ENCODE measurements around the gene MATR3. TPM values are rescaled to one million over a fixed set of nuclear protein-coding genes. Genes with fewer than 3 reads are reported as not detected.

Gene MATR3
- total and polyA plus RNA-seq, 4 donors: 38.4 to 111 (median 69.7) TPM

- no peak overlapping the region for H3K27ac ChIP-seq (ENCODE audit: low read depth in 1 of 2, low read length in 2 of 2)
- 80% methylated on average over 11 of the region's 11 CpGs for WGBS
- H3K4me3 ChIP-seq (ENCODE audit: low read depth in 1 of 3, low read length in 3 of 3): no peak overlapping the region
- H3K9ac ChIP-seq (ENCODE audit: low read depth in 1 of 2, low read length in 2 of 2): no peak overlapping the region
- no peaks in the 10 kb centered on the region for H3K27me3 ChIP-seq (ENCODE audit: control insufficient read depth in 4 of 4, insufficient read depth in 4 of 4, low read length in 3 of 4)
- H3K4me1 ChIP-seq (ENCODE audit: control insufficient read depth in 4 of 4, insufficient read depth in 4 of 4, low read length in 3 of 4): peaks cover 0 to 2% (median 1%) of the 10 kb centered on the region in 4 donors
- DNase-seq (ENCODE audit: low spot score): no peak
- no peak for TF ChIP-seq HNF4G (IDR thresholded peaks at IDR 0.05)
- no peak for TF ChIP-seq HNF4A (conservative IDR thresholded peaks at IDR 0.05)
- TF ChIP-seq ATF3 (IDR thresholded peaks at IDR 0.05): no peak
- TF ChIP-seq EGR1 (IDR thresholded peaks at IDR 0.05; ENCODE audit: low read depth in 2 of 2): no peak
- no peak for TF ChIP-seq FOXA2 (IDR thresholded peaks at IDR 0.05)
- TF ChIP-seq NR2F2 (IDR thresholded peaks at IDR 0.05): no peak
- TF ChIP-seq MAX (IDR thresholded peaks at IDR 0.05): no peak
- no peak for TF ChIP-seq CTCF (IDR thresholded peaks at IDR 0.05; ENCODE audit: low read depth, low read length, missing input control)
- no peaks in the 10 kb centered on the region for H3K36me3 ChIP-seq (ENCODE audit: control insufficient read depth in 4 of 4, insufficient read depth in 3 of 4, low read depth in 1 of 4, low read length in 3 of 4)
- no peaks in the 10 kb centered on the region for H3K9me3 ChIP-seq (ENCODE audit: control insufficient read depth in 4 of 4, low read length in 3 of 4)
These were observed 27.3 kb upstream of the MATR3 start for GRCh38 chr5:139266236-139266635.

GRCh38 chr5:139267481-139267880, 26.1 kb upstream of the MATR3 start:
- DNase-seq (ENCODE audit: low spot score): no peak
- Histone ChIP-seq H3K27me3 (ENCODE audit: control insufficient read depth in 4 of 4, insufficient read depth in 4 of 4, low read length in 3 of 4) (no peaks in the 10 kb centered on the region), H3K27ac (ENCODE audit: low read depth in 1 of 2, low read length in 2 of 2) (no peak overlapping the region), H3K4me1 (ENCODE audit: control insufficient read depth in 4 of 4, insufficient read depth in 4 of 4, low read length in 3 of 4) (peaks cover 0 to 2% (median 1%) of the 10 kb centered on the region in 4 donors), H3K36me3 (ENCODE audit: control insufficient read depth in 4 of 4, insufficient read depth in 3 of 4, low read depth in 1 of 4, low read length in 3 of 4) (no peaks in the 10 kb centered on the region), H3K9me3 (ENCODE audit: control insufficient read depth in 4 of 4, low read length in 3 of 4) (no peaks in the 10 kb centered on the region), H3K4me3 (ENCODE audit: low read depth in 1 of 3, low read length in 3 of 3) (no peak overlapping the region), H3K9ac (ENCODE audit: low read depth in 1 of 2, low read length in 2 of 2) (no peak overlapping the region)
- 92% methylated on average over 2 of the region's 2 CpGs for WGBS
- no peak for TF ChIP-seq ATF3 (IDR thresholded peaks at IDR 0.05)
- TF ChIP-seq GABPA (IDR thresholded peaks at IDR 0.05 in 1 of 2, conservative IDR thresholded peaks at IDR 0.05 in 1 of 2): no peak
- no peak for TF ChIP-seq YY1 (IDR thresholded peaks at IDR 0.05)
- TF ChIP-seq HNF4A (conservative IDR thresholded peaks at IDR 0.05): no peak
- TF ChIP-seq ZBTB33 (IDR thresholded peaks at IDR 0.05): no peak
- no peak for TF ChIP-seq RXRA (IDR thresholded peaks at IDR 0.05)
- no peak for TF ChIP-seq REST (IDR thresholded peaks at IDR 0.05)
- no peak for TF ChIP-seq TAF1 (conservative IDR thresholded peaks at IDR 0.05)
- TF ChIP-seq EGR1 (IDR thresholded peaks at IDR 0.05; ENCODE audit: low read depth in 2 of 2): no peak
- TF ChIP-seq HNF4G (IDR thresholded peaks at IDR 0.05): no peak
- no peak for TF ChIP-seq CTCF (IDR thresholded peaks at IDR 0.05; ENCODE audit: low read depth, low read length, missing input control)
- TF ChIP-seq NR2F2 (IDR thresholded peaks at IDR 0.05): no peak
- TF ChIP-seq MAX (IDR thresholded peaks at IDR 0.05): no peak
- TF ChIP-seq JUND (IDR thresholded peaks at IDR 0.05): no peak
- TF ChIP-seq SP1 (IDR thresholded peaks at IDR 0.05): no peak
- no peak for TF ChIP-seq FOXA1 (IDR thresholded peaks at IDR 0.05)
- no peak for TF ChIP-seq RAD21 (IDR thresholded peaks at IDR 0.05)
- TF ChIP-seq FOXA2 (IDR thresholded peaks at IDR 0.05): no peak

All from liver (tissue), 9 donors.